Uterus (tissue), 4 donors: ENCODE results near the gene FHL3. TPM values are rescaled to one million over a fixed set of nuclear protein-coding genes. Genes with fewer than 3 reads are reported as not detected.

ENCODE experiments used
- DNase-seq, 2 donors: peaks; one replicate each; pipeline ENCODE4 v3.0.0-alpha.2; 2019 to 2020
- H3K27ac ChIP-seq, 2 donors: fragments of 200-600 bp; sonication (generic); 1 replicate in 1 of 2; 2 replicates in 1 of 2; pipeline ENCODE4 v1.5.1; 2016 to 2018
- H3K27me3 ChIP-seq, 2 donors: fragments of 200-600 bp; sonication (generic); one replicate each; pipeline ENCODE4 v1.5.1; 2018 to 2019; ENCODE audit warnings: control low read depth in 1 of 2
- H3K36me3 ChIP-seq, 2 donors: fragments of 200-600 bp; sonication (generic); one replicate each; pipeline ENCODE4 v1.5.1; 2019; ENCODE audit warnings: control low read depth in 1 of 2
- H3K4me1 ChIP-seq, 2 donors: fragments of 200-600 bp; sonication (generic); one replicate each; pipeline ENCODE4 v1.5.1; 2018 to 2019; ENCODE audit warnings: control low read depth in 1 of 2
- H3K4me3 ChIP-seq, 2 donors: fragments of 200-600 bp; sonication (generic); 1 replicate in 1 of 2; 2 replicates in 1 of 2; pipeline ENCODE4 v1.5.1; 2018 to 2019; ENCODE audit warnings: mild to moderate bottlenecking in 1 of 2
- H3K9me3 ChIP-seq, 2 donors: fragments of 200-600 bp; sonication (generic); one replicate each; pipeline ENCODE4 v1.5.1; 2019; ENCODE audit warnings: control low read depth in 1 of 2
- CTCF ChIP-seq, 4 experiments: fragments of 200-600 bp in 2 of 4; fragments of 450-650 bp in 2 of 4; sonication (generic) in 2 of 4; IDR thresholded peaks; one replicate each; pipeline ENCODE4 v1.5.1; 2016 to 2019; ENCODE audit warnings: antibody characterized with exemption in 4 of 4, mild to moderate bottlenecking in 2 of 4, moderate library complexity in 1 of 4
- POLR2A ChIP-seq, 2 donors: fragments of 450-650 bp; IDR thresholded peaks; one replicate each; pipeline ENCODE4 v1.6.1; 2016; ENCODE audit warnings: antibody characterized with exemption in 2 of 2, mild to moderate bottlenecking in 1 of 2, moderate library complexity in 1 of 2
- intact Hi-C: fragments of 100-400 bp; cut with DNase I; formaldehyde crosslinking; loops from one replicate; pipeline ENCODE4 v1.15.1; 2023; ENCODE audit warnings: low total_unique reads
- small RNA-seq: library from RNA; depleted of rRNA; stranded (forward); fragments of <200 nt; gene quantifications from one replicate; pipeline ENCODE3, GENCODE V24; 2016
- total RNA-seq, 4 donors: library from RNA; depleted of rRNA in 3 of 4; stranded (reverse); fragments of >200 nt in 3 of 4; gene quantifications; one replicate each; pipeline versions ENCODE4 v1.1.0 to v1.2.4, GENCODE V29; 2014 to 2023
- donor health status: DM: yes; HTN: yes; CAD: no.

Gene FHL3
- total RNA-seq, 4 donors from 2014 or later, result 21.0 to 97.5 (median 42.1) TPM

- H3K4me3 ChIP-seq, result no peak overlapping the region
- no peaks in the 10 kb centered on the region for H3K27me3 ChIP-seq
- intact Hi-C loops, result no loop called here
- no peak for TF ChIP-seq POLR2A (IDR thresholded peaks at IDR 0.05)
- TF ChIP-seq CTCF (IDR thresholded peaks at IDR 0.05), result no peak
- H3K27ac ChIP-seq, result no peak overlapping the region
- H3K9me3 ChIP-seq, result no peaks in the 10 kb centered on the region
- no peak for DNase-seq
- no peaks in the 10 kb centered on the region for H3K36me3 ChIP-seq
- no peaks in the 10 kb centered on the region for H3K4me1 ChIP-seq
Observed at GRCh38 chr1:37949524-37950152, 55.7 kb downstream of the FHL3 start.

GRCh38 chr1:37948841-37949240, 56.5 kb downstream of the FHL3 start:
- Histone ChIP-seq H3K36me3 (no peaks in the 10 kb centered on the region), H3K27ac (no peak overlapping the region), H3K4me1 (no peaks in the 10 kb centered on the region), H3K9me3 (no peaks in the 10 kb centered on the region), H3K27me3 (no peaks in the 10 kb centered on the region), H3K4me3 (no peak overlapping the region)
- no peak for DNase-seq
- TF ChIP-seq POLR2A (IDR thresholded peaks at IDR 0.05) (no peak), CTCF (IDR thresholded peaks at IDR 0.05) (no peak)
- intact Hi-C loops, result no loop called here

- no peaks in the 10 kb centered on the region for H3K27me3 ChIP-seq
- intact Hi-C loops, result no loop called here
- DNase-seq, result no peak
- no peak overlapping the region for H3K27ac ChIP-seq
- no peaks in the 10 kb centered on the region for H3K36me3 ChIP-seq
- no peaks in the 10 kb centered on the region for H3K9me3 ChIP-seq
- TF ChIP-seq CTCF (IDR thresholded peaks at IDR 0.05) (no peak), POLR2A (IDR thresholded peaks at IDR 0.05) (no peak)
- no peaks in the 10 kb centered on the region for H3K4me1 ChIP-seq
- H3K4me3 ChIP-seq, result no peak overlapping the region
Observed at GRCh38 chr1:37948166-37948565, 57.1 kb downstream of the FHL3 start.

- no peak for DNase-seq
- Histone ChIP-seq H3K27ac (peak overlapping the region; percentile 87 to 91), H3K4me1 (no peaks in the 10 kb centered on the region), H3K9me3 (no peaks in the 10 kb centered on the region), H3K36me3 (no peaks in the 10 kb centered on the region), H3K4me3 (peak overlapping the region; percentile 76 to 80), H3K27me3 (no peaks in the 10 kb centered on the region)
- intact Hi-C loops, result no loop called here
- TF ChIP-seq CTCF (IDR thresholded peaks at IDR 0.05) (no peak), POLR2A (IDR thresholded peaks at IDR 0.05) (no peak)
Observed at GRCh38 chr1:37947364-37947763, 58.0 kb downstream of the FHL3 start.

Small RNA genes lying within 50 kb of the gene (small RNA-seq; reads per million reads assigned to genes)
- gene RF00017 (not detected), gene RNU6-510P (not detected)

Other genes starting within 250 kb of the FHL3 start
- gene EPHA10, start 240.4 kb downstream of the FHL3 start, total RNA-seq, result under 1 TPM in 2 of 4 donors, not detected in 2; 0.41 to 0.67 TPM
- 1 to 10 TPM in 2 of 4 donors, not detected in 2; 1.8 to 2.6 TPM for gene MANEAL, start 211.7 kb downstream of the FHL3 start, total RNA-seq
- 10 to 100 TPM; 15.4 to 25.6 (median 20.1) TPM for gene C1orf122, start 197.7 kb downstream of the FHL3 start, total RNA-seq
- 10 to 100 TPM in 3 of 4 donors, 1 to 10 TPM in 1; 8.5 to 12.0 (median 10.5) TPM for gene YRDC, start 197.3 kb downstream of the FHL3 start, total RNA-seq
- gene MTF1, start 145.9 kb downstream of the FHL3 start, total RNA-seq, result 10 to 100 TPM in 1 of 4 donors, 1 to 10 TPM in 3; 1.5 to 20.5 (median 4.8) TPM
- 10 to 100 TPM; 20.2 to 79.4 (median 46.8) TPM for gene INPP5B, start 58.5 kb downstream of the FHL3 start, total RNA-seq
- 100 to 1,000 TPM in 1 of 4 donors, 10 to 100 TPM in 3; 22.6 to 102 (median 45.4) TPM for gene SF3A3, start 15.5 kb downstream of the FHL3 start, total RNA-seq
- 10 to 100 TPM in 3 of 4 donors, 1 to 10 TPM in 1; 8.2 to 60.3 (median 36.9) TPM for gene UTP11, start 7.2 kb upstream of the FHL3 start, total RNA-seq
- gene POU3F1, start 41.3 kb upstream of the FHL3 start, total RNA-seq, result not detected